SKM-1 treated with dmso at 0.1 percent for 144 hours (cell line): Measurements from ENCODE around the gene GPR101.
A peak's percentile ranks its signal among the peaks of the same experiment; 100 is the strongest.

Source experiments
- DNase-seq: peaks from one replicate; lab custom pipeline; 2025; ENCODE audit not compliant: unreplicated experiment; lab: John Stamatoyannopoulos, UW

Gene GPR101

GRCh38 chrX:137033774-137034507 is at the start of gene GPR101:
Gene GPR101 (minus strand): TSS chrX:137033995. CDS start chrX:137031674, 2,321 bp downstream.
- no peak for DNase-seq

DNA sequence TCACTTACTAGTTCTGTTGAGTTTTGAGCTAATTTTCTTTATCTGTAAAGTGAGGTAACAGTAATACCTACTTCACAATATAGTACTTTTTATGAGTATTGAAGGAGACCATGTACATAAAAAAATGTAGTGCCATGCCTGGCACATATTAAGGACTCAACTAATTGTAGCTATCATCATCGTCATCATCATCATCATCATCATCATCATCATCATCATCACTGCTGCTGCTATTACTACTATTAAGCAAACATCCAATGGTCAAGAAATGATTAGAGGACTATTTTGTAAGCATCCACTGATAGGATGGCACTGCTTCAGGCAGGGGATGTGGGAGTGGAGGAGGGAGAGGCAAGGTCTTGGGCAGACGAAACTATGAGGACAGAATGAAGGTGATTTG is 47.4 kb upstream of the GPR101 start:
- no peak for DNase-seq

DNA sequence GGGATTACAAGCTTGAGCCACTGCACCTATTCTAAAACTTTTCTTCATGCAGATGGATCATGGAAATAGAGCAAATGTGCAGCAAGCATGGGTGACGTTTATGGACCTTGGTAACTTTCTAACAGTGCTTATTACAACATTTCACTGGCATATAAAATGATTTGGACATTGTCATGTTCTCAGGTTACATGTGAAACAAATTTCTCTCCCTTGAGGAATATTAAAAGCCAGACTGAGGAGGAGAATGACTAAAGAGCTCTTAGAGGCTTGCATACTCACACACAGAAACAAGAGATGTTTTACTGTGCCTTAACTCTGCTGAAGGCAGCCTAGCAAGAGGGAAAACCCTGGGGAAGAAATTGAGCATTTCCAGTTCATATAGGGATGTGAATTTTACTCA is 38.6 kb upstream of the GPR101 start:
- no peak for DNase-seq

DNA sequence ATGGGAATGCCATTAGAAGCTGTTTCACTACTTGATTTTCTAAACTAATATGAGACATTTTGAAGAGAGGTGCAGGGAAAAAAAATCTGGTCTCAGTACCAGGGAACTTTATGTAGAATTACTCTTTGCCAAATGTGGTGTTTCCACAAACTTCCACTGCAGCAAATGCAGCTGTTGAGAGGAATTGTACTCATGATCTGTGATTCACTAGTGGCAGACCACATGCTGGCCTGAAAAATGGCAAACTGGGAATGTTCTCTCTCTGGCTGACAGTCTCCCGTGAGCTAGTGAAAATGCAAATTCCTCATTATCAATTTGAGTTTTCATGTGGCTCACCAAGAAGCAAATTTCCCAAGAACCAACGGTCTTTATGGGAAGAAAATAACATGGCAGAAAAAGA is 37.8 kb upstream of the GPR101 start:
- DNase-seq = no peak

GRCh38 chrX:137067147-137067546 is 33.4 kb upstream of the GPR101 start:
- DNase-seq = no peak

DNA sequence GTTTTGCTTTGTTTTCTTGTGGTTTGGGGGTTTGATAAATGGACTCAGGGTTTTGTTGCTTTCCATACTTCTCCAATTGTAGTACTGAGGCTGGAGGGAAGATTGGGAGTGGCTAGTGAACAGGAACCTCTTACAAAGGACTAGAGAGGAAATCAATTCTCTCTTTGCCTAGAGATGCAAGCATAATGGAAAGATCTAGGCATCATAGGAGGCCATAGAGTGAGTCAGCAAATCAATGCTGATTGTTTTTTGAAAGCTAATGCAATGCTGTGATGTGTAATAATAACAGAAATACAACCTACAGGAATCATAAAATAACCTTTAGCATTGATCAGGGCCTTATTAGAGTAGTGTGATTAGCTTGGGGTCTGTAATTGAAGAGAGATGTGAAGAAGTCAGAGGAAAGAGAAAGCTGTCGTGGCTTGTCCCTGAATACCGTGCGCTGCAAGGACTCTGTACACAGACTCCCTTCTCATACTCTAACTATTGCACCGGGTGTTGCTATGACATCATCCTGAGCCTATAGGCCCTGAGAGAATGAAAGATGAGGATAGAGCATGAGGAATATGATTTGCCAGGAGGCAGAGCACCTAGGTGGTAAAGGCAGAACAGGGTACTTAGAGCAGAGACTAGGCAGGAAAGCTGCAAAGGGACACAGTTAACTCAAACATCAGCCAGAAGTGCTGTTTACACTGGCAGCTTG is 29.3 kb upstream of the GPR101 start:
- DNase-seq = no peak

DNA sequence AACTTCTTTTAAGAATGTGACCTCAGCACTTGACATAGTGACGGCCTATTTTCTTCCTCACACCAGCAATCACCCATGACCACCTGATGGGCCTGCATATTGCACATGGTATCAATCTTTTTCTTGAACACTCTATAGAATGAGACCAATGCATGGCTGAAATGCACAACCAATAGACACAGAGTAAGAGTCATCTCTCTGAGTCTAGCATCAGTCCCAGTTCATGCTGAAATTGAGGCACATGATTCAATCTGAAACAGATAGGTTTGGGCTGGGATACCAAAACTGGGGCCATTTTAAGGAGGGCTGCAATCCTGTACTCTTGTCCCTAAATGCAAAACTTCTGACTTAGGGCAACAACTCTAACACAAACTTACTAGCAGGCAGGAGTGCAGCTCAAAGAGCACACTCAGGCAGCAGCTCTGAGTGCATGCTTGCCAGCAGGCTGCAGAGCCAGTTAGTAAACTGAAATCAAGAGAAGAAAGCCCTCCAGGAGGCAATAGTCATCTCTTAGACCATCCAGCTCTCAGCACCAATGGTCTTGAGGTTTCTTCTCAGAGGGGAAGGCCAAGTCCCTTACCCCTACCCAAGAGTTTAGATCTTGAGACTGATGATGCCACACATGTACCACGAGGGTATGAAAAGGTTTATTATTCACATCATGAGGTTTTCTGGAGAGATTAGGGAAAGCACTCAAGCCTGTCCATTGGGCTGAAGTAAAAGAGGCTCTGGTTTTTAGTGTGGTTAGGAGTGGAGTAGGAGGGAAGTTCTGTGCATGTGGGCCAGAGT is 24.7 kb upstream of the GPR101 start:
- no peak for DNase-seq

DNA sequence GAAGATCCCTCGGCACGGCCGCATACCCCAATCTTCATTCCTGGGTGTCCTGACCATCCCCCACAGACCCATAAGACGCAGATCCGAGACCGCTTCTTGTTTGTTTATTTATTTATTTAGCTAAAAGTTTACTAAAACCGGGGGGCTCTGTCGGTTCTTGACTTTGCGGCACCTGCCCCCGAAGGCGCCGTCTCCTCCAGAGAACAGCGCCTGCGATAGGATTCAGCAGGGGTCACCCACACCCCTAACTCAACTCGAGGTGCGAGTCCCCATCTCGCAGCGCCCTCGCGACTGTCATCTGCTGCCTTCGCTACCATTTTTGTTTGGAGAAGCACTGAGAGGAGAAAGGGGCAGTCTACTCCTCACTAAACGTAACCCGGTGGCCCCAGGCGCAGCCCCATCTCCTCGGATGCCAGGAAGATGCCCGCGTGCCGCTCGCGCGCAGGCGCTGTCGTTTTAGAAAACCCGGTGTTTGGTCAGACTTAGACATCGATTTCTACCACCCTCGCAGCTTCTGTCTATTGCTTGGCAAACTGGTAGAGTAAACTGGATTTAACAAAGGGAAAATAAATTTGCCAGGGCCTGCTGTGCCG is 18.9 kb upstream of the GPR101 start:
- DNase-seq = no peak

GRCh38 chrX:137051978-137052642 is 18.3 kb upstream of the GPR101 start:
- DNase-seq = peak; percentile 25

- DNase-seq = no peak
Measured at GRCh38 chrX:137044893-137045292, 11.1 kb upstream of the GPR101 start.

DNA sequence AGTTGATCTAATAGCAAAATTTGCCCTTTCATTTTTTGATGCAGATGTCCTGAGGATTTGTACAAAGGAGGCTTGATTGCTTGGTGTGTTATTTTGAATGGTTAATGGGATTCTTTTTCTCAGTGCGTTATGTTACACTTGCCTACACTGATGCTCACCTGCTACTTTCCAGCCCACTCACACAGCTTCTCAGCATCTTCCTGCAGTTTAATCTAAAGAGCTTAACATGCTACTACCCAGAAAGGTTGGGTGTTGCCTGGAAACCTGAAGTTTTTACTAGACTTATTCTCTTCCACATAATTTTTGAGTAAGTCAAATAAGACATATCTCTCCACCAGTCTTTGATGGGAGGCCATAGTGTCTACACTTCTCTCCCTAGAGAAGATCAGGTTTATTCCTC is 9.9 kb upstream of the GPR101 start:
- DNase-seq = no peak

GRCh38 chrX:137041329-137041728 is 7.5 kb upstream of the GPR101 start:
- DNase-seq = no peak

- DNase-seq = no peak
Measured at GRCh38 chrX:137040113-137040794, 6.5 kb upstream of the GPR101 start.

DNA sequence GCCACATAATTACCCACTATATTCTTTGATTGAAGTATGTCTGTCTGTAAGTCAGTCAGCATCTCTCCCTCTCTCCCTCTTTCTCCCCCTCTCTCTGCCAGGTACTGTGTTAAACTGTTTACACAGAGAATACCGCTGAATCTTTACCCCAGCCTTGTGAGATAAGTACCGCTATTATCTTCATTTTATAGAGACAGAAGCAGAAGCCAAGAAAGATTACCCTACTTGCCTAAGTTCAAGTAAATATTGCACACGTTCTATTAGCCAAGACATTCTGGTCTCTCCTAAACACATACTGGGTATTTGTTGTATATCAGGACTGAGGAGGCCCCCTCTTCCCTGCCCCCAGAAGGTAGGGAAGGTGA is 695 bp upstream of the GPR101 start:
- DNase-seq = no peak

DNA sequence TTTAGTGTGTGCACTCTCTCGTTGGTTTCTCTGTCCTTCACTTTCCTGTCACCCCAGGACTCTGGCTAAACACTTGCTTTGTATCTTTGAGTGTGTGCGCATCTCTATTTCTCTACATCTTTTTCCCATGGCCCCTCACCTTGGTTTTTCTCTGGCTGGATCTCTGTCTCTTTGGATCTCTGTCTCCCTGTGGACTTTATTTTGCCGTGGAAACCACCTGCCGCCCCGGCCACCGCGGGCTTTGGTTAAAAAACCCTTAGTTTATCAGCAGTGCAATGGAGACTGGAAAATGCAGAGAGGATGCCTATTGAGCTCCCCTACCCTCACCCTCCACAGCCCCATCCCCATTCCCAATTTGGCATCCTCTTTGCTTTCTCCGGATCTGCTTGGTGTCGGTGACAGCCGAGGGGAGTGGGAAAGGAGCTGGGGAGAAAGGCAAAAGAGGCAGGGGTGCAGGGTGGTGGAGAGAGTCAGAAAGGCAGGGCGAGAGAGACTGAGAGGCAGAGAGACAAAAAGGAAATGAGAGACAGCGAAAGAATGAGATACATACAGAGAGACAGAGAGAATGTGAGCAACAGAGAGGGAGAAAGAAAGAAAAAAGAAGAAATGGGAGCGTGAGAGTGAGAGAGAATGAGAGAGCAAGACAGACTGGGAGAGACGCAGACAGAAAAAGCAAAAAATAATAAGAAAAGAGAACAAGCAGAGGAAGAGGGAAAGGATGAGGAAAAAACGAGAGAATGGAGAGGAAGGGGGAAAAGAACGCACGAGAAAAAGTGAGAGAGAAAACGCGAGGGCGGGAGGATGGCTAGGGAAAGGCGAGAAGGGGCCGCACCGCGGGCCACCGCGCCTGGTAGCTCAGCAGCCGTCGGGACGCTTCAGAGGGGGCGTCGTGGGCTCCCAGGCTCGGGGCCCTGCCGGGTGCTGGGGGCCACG is 688 bp downstream of the GPR101 start:
- DNase-seq = no peak

- no peak for DNase-seq
Measured at GRCh38 chrX:137032341-137032694, 1.5 kb downstream of the GPR101 start.

- no peak for DNase-seq
Measured at GRCh38 chrX:137031517-137032340, 2.1 kb downstream of the GPR101 start.

- DNase-seq = no peak
Measured at GRCh38 chrX:137031039-137031438, 2.8 kb downstream of the GPR101 start.

DNA sequence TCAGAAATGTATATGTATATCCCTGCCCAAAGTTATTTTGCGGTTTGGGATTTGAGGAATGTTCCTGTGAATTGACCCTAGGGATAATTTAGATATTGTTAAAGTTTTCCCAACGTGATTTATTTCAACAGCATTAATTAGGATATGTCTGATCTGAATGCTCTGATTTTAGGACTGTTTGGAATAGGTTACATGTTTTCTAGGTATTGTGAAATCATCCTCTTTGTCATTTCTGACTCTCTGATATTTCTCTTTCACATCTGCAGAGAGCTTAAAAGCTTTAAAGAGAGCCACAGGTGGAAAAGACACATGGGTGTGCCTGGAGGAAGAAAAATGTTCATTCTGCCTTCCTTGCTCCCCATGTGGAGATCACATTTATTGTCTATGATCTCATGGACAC is 5.1 kb downstream of the GPR101 start:
- no peak for DNase-seq
